HG02938 (cell line): ENCODE data around the gene ALDH1A1.

ENCODE experiments used
- ATAC-seq: cut with Tn5 transposase; IDR thresholded peaks from one replicate; pipeline ENCODE4 v1.9.1; 2021; ENCODE audit warnings: mild to moderate bottlenecking, moderate library complexity; ENCODE audit not compliant: unreplicated experiment

Gene ALDH1A1

DNA sequence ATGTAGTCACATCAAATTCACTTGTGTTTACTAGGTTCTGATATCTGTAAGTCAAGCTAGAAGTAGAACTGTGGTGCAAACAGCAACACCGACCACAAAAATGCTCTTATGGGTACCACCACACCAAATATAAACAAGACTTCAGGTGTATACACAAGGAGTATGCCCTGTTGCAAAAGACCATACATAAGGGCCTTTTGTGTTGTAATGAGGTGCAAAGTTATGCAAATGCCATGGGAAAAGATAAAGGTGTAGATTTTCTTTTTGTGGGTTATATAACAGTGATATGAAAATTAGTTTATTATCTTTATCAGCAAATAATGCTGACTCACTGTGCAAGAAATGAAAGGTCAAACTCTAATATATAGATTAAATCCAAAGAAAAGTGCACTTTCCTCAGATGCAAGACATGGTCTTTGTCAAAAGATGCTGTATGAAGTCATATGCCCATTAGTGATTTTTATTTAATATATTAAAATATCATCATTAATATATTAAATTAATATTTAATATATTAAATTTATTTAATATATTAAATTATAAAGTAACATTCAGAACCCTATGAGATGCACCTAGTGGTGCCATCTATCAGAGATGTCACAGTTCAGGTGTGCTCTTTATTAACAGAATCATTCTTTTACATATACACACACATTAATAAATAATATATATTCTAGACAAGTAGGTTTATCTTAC, 26.7 kb upstream of the ALDH1A1 start:
- no peak for ATAC-seq

DNA sequence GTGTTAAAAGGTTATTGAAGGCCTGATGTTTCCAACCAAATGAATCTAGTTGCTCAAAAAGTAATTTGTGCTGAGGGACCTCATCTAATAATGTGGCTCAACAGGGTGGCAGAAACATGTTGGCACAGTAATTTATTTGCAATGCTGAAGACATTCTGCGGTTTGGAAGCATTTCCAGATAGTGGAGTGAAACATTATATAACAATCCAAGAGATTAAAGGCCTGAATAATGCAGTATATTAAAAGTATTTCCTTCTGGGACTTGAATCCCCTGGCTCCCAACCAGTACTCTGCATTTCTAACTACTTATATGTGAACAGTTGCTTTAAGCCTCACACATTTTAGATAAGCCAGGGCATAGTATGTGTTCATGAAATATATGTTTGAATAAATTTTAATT, 25.9 kb upstream of the ALDH1A1 start:
- ATAC-seq, result no peak

DNA sequence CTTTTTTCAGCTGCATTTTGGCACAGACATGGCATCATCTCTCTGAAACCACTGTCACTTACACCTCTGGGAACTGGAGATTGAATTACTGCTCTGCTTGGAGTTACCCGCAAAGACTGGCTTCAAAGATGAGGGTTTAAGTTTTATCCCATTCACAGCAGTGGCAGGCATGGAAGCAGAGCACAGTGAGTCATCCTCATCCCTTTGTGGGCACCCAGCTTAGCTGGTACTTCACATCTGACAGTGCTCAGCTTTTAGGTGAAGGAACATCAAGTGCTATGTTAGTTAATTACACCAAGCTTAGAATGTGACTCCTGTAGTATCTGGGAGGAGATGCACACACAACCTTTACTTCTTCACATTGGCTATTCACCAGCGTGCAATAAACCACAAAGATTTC, 24.8 kb upstream of the ALDH1A1 start:
- ATAC-seq, result no peak

DNA sequence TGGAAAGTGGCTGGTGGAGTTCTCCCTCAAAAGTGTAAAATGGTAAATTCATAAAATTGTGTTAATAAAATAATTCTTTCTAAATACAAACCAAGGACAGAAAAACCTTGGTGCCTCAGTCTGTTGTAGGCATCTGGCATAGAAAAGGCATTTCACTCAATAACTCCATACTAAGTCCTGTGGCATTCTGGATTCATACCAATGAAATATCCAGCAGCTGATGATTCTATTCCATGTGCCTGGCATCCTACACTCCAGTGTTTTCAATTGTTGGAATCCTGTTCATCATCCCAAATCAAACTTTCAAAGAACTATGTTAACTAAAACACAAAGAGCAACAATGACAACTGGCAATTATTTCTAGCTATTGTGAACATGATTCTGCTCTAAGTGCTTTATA, 21.6 kb upstream of the ALDH1A1 start:
- no peak for ATAC-seq

DNA sequence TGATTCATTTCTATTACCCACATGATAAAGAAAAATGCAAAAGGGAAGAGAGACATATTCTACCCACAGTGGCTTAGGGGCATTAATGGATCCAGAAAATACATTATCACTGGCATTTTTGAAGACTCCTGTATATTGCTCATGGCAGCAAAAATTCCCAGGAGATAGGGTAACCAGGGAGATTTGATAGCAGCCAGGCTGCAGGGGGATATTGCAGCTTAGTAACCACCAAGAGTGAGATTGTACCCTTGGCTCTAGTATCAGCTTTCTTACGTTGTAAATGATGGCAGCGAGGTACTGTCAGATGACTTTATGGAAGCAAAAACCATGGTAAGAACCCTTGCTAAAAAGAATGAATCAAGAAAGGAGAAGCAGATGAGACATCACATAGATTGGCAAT, 19.8 kb upstream of the ALDH1A1 start:
- no peak for ATAC-seq

DNA sequence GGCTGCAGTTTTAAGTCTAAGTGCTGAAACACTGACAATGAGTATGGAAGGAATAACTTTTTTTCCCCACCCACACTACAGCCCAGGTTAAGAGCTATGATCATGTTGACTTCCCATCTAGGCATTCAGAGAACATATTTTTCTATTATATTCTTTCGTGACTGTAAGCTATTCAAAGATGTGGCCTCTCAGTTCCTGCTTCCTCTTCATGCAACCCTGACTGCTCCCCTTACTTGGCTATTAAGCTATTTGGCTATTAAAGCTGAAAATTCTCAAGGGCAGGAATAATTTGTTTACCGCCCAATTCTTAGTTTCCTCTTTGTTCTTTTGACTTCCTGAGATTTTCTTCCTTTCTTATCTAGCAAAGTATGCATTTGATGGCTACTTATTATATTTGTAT, 18.6 kb upstream of the ALDH1A1 start:
- no peak for ATAC-seq

DNA sequence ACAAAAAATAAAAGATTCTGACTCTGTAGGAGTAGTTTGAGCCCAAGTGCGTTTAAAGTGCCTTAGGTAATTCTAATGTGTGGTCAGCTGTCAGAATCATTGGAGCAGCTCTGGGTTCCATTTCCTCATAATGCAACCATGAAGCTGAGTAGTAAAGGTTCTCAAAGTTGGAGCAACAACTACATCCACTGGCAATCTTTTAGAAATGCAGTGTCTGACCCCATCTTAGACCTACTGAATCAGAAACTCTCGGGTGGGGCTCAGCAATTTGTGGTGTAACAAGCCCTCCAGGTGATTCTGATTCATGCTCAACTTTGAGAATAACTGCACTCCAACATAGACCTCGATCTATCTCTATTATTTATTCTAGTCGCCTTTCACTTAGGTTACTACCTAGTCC, 7.6 kb upstream of the ALDH1A1 start:
- no peak for ATAC-seq

DNA sequence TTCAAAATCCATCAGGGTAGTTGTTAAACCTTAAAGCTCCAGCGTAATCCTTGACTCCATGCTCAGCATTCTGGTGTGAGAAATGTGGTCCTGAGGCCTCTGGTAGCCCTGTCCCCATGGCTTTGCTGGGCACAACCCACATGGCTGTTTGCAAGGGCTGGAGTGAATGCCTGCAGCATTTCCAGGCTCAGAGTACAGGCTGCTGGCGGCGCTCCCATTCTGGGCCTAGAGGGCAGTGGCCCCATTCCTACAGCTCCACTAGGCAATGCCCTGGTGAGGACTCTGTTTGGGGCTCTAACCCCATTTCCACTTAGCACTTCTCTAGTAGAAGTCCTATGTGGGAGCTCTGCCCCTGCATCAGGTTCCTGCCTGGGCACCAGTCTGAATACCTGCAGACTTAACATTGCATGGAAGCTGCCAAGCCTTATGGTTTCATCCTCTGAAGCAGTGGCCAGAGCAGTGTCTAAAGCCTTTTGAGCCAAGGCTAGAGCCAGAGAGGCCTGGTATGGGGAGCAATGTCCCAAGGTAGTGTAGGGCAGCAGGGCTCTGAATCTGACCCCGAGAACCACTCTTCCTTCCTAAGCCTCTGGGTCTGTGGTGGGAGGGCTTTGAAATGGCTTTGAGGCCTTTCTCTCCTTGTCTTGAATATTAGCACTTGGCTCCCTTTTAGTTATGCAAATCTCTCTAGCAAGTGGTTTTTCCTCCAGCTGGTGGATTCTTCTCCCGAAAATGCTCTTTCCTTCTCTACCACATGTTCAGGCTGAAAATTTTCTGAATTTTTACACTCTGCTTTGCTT, 5.8 kb upstream of the ALDH1A1 start:
- no peak for ATAC-seq

DNA sequence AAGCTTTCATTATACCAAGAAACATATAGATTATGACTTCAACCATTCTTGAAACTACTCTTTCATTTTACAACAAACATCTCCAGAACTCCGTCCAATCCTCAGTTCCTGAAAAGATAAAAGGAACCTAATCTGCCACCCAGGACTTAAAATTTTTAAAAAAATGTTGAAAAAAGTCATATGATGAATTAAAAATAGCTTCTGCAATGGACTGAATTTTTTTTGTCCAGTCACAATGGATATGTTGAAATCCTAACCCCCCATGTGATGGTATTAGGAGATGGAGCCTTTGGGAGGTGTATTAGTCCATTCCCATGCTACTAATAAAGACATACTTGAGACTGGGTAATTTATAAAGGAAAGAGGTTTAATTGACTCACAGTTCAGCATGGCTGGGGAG, 2.7 kb upstream of the ALDH1A1 start:
- no peak for ATAC-seq

DNA sequence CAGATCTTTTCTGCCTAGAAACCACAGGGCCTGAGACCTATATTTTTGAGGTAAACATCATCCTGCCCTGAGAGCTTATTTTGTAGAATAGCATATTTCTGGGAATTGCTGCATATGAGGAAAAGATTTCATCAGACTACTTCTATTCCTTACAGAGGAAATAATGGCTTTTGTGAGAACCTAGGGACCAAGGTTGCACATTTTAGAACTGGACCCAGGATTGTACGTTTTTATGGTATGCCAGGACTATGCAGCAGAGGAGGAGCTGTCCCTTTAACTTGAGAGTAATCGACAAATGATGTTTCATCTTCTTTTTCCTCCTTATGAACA, 2.2 kb upstream of the ALDH1A1 start:
- no peak for ATAC-seq

DNA sequence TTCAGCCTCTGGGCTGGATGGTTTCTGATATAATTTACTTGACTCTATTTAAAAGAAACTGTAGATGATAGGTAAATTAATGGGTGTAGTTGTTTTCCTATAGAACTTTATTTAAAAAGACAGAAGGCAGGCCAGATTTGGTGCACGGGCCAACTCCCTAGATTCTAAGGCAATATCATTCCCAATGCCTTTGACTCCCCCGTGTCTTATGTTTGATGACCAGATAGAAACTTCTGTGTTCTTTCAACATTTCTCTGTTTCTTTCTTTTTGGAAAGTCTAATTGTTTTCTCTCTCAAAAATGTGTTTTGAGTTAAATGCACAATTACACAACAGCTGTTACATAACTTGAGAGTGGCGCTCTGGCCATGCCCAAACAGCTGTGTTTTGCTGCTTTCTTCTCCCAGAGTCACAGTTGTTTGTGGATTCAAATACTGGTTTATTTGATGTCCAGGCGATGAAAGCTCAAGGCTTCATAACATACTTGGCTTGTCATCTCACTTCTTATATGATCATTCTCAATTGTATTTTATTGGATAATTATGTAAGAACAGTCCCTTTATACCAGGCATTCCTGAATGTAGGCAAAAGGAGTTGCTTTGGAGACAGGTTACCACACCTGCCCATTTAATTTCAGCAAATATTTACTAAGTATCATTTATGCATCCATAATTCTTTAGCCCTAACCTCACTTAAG, 1.7 kb upstream of the ALDH1A1 start:
- no peak for ATAC-seq

DNA sequence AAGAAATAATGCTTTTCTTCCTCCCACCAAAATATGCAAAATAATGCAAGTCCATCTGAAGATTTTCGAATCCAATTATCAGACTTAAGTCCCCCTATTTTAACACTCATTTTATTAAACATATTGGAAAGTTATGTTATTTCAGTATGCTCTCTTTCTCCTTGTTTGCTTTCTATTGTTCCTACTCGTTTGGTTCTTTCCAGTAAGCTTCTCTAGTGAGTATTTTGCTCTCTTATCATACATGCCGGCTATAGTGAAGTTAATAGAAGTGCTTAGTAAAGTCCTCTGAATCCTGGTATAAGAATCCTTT, 517 bp downstream of the ALDH1A1 start:
- no peak for ATAC-seq

DNA sequence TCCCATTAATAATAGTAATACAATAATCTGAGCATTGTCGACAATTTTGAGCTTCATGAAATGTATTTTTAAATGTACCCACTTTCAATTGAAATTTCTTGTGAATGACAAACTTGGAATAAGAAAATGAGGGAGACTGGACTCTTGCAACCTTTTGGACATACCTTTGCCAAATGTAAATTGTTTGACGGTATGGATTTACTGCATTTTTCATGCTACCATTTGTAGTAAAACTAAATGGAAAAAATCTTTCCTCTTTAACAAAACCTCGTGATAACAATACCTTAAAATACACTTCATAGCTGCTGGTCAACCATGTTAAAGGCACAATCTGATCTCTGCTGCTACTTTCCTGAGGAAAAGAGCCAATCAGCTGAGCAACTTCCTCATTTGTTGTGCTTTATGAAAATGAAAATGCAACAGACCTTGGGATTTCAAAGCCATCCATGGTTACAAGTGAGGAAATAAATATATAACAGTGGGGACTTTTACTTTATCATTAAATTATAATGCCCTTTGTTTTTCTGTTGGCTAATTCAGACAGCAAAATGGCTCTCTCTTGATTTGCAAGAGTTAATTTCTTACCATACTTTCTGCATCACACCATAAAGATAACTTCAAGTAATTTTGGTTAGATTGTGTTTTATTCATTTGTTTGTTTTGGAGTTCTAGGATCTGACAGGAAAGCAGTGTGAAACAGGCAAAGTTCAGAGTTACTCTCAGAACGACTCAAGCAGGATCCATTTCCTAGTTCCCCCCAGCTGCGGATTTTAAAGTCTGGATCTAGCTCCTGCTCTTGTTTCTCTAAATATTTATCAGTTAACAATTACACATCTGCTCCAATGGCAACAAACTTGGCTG, 1.1 kb downstream of the ALDH1A1 start:
- no peak for ATAC-seq

DNA sequence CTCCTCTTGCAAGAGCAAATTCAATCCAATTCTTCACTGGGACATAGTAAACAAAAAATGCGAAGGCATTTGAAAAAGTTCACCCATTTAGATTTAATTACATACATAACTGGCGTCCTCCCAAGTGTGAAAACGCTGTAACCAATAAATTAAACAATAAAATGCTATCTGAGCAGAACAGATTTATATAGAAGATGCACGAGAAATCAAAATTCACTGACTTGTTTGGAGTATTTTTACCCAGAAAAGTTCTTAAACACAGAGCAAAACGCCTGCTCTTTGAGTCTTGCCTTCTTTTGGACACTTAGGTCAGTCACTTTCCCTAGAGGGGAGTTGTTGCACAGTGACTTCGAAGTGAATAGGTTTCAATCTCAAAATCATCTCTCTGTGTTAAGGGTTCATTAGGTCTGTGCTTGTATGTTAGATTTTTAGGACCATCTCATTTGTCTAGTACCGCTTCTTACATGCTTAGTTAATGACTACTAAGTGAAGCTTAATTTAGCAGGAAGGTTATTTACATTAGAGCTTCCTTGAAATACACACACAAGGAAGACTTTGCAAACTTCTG, 1.9 kb downstream of the ALDH1A1 start:
- ATAC-seq, result no peak

DNA sequence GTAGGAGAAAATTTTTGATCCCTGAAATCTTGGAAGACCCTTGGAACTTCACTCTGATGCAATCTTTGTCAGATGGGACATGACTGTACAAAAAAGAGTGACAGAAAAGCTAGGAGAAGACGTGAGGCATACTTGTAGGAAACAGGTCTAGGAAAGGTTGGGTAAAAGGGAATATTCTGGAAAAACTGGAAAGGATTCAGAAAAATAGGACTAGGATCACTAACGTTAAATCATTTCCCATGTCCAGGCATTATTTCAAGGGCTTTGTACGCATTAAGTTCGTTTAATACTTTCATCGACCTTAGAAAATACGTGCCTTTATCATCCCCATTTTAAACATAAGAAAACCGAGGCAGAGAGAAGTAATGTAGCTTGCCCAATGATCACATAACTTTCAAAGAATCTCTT, 2.9 kb downstream of the ALDH1A1 start:
- no peak for ATAC-seq

DNA sequence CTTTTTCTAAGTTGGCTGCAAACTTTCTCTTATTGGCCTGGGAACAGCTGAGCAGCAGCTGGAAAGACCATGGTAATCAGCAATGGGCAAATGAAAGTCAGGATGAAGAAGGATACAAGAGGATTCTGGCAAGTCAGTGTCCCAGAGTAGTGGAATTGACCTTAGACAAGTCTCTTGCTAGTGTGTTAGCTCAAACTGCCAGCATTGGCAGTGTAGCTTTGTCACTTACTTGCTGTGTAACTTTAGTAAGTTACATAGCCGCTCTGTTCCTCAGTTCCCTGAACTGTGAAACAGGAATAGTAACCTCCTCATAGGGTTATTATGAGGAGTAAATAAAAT, 3.6 kb downstream of the ALDH1A1 start:
- ATAC-seq, result no peak

DNA sequence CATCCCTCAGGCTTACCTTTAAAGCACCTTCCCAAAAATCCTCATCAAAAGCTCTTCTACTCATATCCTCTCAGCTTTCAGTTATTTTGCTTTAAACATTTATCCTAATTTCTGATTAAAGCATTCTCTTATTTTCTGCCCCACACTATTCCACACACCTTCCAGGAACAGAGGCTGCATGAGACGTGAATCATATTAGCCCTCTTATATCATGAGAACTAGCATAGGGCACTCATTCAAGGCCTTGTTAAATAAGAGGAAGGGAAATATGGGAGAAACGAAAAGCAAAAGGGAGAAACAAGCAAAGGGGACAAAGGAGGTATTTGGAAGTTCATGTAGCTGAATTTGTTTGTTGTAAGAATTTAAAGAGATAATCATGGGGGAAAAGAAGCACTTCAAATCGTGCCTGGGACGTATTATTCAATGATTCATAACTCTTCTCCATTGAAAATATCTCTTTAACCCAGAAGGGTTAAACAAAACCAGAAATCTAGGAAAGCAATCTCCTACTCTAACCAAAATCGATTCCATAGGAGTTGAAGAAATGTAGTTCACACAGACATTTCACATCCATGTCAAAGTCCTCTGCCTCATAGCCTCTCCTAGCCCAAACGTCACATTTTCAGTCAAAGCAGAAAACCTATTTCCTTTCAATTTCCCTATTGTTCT, 4.1 kb downstream of the ALDH1A1 start:
- no peak for ATAC-seq

DNA sequence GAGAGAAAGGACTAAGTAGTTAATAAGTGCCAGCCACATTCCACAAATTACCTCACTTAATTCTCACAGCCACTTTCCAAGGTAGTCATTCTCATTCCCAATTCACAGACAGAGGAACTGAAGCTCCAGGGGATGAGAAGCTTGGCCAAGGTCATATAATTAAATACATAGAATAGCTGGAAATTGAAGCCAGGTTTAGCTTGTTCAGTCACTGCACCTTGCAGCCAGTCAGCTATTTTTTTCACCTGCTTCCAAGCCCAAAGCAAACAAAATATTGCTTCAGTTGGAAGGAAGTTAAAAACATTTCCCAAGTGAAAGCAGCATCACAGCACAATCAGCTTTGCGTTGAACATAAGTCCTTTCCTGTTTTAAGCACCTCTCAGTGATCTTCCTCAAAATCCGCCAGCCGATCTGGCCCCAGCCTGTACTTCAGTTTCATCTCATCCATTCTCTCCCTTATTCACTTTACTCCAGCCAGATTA, 4.8 kb downstream of the ALDH1A1 start:
- ATAC-seq, result no peak

DNA sequence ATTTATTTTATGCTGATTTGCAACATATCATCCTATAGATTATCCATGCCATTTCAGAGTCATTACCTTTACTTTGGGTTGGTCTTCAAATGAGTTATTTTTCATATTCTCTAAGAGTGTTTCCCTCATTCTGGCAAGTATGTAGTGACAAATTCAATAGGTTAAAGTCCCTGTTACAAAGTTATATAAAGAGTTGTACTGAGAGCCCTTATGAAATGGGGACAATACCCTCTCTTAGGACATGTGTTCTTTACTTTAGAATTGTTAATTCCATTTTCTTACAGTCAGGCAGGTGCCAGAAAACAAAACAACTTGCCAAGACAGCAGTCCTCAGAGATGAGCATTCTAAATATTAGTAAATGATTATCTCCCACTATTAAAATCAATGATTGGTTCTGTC, 6.0 kb downstream of the ALDH1A1 start:
- ATAC-seq, result no peak

DNA sequence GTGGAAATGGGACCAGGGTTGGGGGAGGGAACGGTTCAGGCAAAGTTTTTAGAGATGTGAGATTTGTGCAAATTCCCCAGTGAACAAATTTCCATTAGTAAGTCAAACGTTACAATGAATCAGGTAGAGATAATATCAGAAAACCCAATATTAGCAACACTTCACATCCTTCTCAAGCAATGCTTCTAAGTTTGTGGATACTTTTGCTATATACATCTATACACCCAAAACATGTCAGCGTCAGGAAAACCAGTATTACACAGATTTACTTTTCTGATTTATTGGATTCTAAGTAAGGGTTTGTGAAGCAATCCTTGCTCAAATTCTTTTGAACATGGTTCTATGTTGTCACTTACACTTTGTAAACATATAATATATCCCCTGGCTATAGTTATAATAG, 6.5 kb downstream of the ALDH1A1 start:
- ATAC-seq, result no peak

DNA sequence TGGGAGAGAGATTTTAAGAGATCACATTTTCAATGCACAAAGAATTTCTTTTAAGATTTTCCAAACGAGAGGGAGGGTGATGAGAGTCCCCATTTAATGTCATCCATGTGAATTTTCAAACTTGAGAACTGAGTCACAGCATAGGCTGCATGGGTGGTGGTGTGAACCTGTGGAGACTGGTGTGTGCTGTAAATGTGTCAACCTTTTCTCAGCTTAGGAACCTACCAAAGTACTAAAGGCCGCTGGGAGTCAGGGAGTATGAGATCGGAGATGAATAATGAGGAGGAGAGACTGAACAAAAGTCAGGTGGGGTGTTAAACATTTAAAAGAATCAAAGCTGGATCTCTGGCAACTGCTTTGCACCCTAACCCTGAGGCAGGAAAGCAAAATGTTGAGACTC, 7.5 kb downstream of the ALDH1A1 start:
- ATAC-seq, result no peak
